WERI-Rb-1 (cell line): ENCODE data around the gene TRIM38.

Experiments
- DNase-seq: peaks from one replicate; pipeline ENCODE4 v3.0.0-alpha.2; 2020
- H3K27ac ChIP-seq: fragments of 250-450 bp; sonication (Bioruptor Pico); 2 replicates; pipeline ENCODE4 v1.5.1; 2020; ENCODE audit warnings: mild to moderate bottlenecking, moderate library complexity
- H3K27me3 ChIP-seq: fragments of 250-450 bp; sonication (Bioruptor Pico); 2 replicates; pipeline ENCODE4 v1.5.1; 2021; ENCODE audit warnings: mild to moderate bottlenecking, low read depth, moderate library complexity; ENCODE audit not compliant: insufficient read depth, severe bottlenecking
- H3K36me3 ChIP-seq: fragments of 250-450 bp; sonication (Bioruptor Pico); 2 replicates; pipeline ENCODE4 v1.5.1; 2020; ENCODE audit warnings: mild to moderate bottlenecking, moderate library complexity
- H3K4me3 ChIP-seq: 2 replicates; pipeline ENCODE4 v1.5.1; 2011; ENCODE audit warnings: low read depth, mild to moderate bottlenecking, control low read depth, low read length
- H3K9me3 ChIP-seq: fragments of 250-450 bp; sonication (Bioruptor Pico); 2 replicates; pipeline ENCODE4 v1.5.1; 2021; ENCODE audit warnings: mild to moderate bottlenecking, moderate library complexity; ENCODE audit not compliant: severe bottlenecking
- TF ChIP-seq, protein P1 (sequence below): IDR thresholded peaks from 2 replicates; pipeline ENCODE4 v1.5.1; 2011; ENCODE audit warnings: low read depth, mild to moderate bottlenecking, control low read depth, inconsistent platforms, low read length

Gene TRIM38

DNA sequence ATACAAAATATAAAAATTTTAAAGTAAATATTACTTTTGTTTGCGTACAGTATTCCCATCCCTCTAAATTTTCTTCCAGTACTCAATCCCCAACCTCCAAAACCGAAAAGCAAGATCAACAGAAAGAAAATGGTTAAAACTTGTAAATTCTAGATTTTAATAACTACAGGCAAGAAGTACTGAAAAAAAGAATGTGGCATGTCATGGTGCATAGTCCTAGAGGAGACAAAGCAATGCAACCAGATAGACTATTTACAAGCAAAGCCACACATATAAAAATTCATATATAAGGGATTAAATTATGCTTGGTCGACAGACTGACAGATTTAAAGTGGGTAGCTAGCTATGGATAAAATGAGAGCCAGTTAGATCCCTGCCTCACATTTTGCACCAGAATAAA is 68.1 kb downstream of the TRIM38 start:
- Histone ChIP-seq H3K36me3 (no peaks in the 10 kb centered on the region), H3K4me3 (peak overlapping the region; percentile 85), H3K9me3 (peaks cover 4% of the 10 kb centered on the region), H3K27me3 (no peaks in the 10 kb centered on the region), H3K27ac (peak overlapping the region; percentile 78)
- TF ChIP-seq, protein P1, sequence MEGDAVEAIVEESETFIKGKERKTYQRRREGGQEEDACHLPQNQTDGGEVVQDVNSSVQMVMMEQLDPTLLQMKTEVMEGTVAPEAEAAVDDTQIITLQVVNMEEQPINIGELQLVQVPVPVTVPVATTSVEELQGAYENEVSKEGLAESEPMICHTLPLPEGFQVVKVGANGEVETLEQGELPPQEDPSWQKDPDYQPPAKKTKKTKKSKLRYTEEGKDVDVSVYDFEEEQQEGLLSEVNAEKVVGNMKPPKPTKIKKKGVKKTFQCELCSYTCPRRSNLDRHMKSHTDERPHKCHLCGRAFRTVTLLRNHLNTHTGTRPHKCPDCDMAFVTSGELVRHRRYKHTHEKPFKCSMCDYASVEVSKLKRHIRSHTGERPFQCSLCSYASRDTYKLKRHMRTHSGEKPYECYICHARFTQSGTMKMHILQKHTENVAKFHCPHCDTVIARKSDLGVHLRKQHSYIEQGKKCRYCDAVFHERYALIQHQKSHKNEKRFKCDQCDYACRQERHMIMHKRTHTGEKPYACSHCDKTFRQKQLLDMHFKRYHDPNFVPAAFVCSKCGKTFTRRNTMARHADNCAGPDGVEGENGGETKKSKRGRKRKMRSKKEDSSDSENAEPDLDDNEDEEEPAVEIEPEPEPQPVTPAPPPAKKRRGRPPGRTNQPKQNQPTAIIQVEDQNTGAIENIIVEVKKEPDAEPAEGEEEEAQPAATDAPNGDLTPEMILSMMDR, result no peak
- DNase-seq, result no peak

DNA sequence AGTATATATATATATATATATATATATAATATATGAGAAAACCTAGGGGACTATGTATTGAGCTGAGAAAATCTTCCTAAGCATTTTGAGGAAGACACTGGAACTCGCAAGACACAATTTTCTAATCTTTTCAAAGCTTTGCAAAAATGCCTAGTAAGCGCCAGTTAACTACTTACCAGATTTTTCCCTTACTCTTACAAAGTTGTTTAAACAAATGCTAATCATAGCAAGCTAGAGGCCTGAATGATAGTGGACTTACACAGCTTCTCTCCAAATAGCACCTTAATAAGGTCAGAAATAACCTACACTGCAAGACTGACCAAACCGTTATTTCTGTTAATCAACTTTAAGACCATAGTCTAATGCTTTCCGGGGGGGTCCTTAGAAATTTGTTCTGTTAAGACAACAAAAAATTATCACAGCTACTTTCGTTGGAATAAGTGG is 68.6 kb downstream of the TRIM38 start:
- DNase-seq, result no peak
- Histone ChIP-seq H3K9me3 (peaks cover 4% of the 10 kb centered on the region), H3K36me3 (no peaks in the 10 kb centered on the region), H3K27me3 (no peaks in the 10 kb centered on the region), H3K4me3 (peak overlapping the region; percentile 85), H3K27ac (peak overlapping the region; percentile 78)
- TF ChIP-seq, protein P1, result no peak

DNA sequence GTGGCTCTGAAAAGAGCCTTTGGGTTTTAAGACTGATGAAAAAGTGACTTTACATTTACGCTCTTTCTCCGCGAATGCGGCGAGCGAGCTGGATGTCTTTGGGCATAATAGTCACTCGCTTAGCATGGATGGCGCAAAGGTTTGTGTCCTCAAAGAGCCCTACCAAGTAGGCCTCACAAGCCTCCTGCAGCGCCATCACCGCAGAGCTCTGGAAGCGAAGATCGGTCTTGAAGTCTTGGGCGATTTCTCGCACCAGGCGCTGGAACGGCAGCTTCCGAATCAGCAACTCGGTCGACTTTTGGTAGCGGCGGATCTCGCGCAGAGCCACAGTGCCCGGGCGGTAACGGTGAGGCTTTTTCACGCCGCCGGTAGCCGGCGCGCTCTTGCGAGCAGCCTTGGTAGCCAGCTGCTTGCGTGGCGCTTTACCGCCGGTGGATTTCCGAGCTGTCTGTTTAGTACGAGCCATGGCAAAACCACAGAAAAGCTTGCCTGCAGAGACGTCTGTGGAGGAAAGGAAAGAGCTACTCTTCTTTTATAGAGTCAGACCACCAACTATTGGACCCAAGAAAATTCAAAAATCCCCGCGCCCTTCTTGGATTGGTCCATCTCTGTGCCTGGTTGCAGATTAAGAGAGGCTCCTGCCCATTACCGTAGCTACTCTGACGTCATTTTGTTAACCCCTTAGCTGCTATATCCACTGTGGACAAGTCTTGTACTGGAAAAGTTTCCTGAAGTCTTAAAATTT is 69.2 kb downstream of the TRIM38 start:
- Histone ChIP-seq H3K9me3 (peaks cover 4% of the 10 kb centered on the region), H3K36me3 (no peaks in the 10 kb centered on the region), H3K4me3 (peak overlapping the region; percentile 85), H3K27me3 (no peaks in the 10 kb centered on the region), H3K27ac (peak overlapping the region; percentile 78)
- peak; percentile 97 for DNase-seq
- TF ChIP-seq, protein P1, result peak; percentile 33; the same call in 1 of the 2 replicates

DNA sequence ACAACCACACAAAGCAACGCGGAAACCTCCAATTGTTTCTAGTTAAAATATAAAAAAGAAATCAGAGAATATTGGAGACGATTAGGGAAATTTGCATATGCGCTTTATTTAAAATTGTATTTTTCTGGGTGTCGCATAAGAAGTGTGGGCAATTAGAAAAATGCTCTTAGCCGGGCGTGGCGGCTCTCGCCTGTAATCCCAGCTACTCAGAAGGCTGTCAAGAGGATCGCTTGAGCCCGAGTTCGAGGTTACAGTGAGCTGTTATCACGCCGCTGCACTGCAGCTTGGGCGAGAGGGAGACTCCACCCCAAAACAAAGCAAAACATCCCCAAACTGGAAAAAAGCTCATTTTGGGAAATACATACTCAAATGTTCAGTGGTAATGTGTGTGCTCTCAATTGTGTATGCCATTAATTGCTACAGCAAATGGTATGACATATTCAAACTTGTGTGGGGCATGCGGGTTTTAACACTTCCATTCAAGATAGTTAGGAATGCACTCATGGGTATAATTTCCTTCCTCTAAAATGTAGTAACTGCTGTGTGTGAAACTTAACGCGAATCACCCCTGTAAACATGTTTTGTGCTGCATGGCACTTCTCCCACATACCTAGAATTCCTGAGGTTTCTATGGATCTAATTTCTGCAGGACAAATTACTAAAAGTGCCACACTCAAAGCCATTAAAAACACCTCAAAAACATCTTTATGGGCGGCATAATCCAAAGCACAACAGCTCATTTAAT is 69.9 kb downstream of the TRIM38 start:
- TF ChIP-seq, protein P1, result no peak
- Histone ChIP-seq H3K36me3 (no peaks in the 10 kb centered on the region), H3K9me3 (peaks cover 4% of the 10 kb centered on the region), H3K27me3 (no peaks in the 10 kb centered on the region), H3K4me3 (peak overlapping the region; percentile 85), H3K27ac (peak overlapping the region; percentile 78)
- DNase-seq, result peak; percentile 84

DNA sequence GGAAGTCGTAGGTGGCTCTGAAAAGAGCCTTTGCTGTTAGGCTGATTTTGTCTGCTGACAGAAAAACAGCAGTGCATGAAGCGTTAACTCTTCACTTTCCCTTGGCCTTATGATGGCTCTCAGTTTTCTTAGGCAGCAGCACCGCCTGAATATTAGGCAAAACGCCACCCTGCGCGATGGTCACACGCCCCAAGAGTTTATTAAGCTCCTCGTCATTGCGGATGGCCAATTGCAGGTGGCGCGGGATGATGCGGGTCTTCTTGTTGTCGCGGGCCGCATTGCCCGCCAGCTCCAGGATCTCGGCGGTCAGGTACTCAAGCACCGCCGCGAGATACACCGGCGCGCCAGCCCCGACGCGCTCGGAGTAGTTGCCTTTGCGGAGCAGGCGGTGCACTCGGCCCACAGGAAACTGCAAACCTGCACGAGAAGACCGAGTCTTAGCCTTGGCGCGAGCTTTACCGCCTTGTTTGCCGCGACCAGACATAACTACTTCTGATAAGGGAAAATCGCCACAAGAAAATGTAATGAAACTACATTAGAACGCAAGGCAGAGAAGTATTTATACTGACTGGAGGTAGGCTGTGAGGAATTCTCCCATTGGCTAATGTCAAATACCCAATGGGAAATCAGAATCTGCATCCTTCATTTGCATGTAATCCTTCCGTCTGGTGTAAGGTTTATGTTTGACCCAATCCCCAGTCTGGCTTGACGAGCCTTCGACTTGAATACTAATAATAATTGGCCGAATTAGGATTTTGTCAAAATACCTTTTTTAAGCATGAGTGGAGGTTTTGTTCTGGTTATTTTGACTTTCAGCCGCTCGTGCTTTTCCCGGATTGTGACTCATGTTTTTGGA is 70.7 kb downstream of the TRIM38 start:
- peak; percentile 78 for DNase-seq
- TF ChIP-seq, protein P1, result no peak
- no peaks in the 10 kb centered on the region for H3K36me3 ChIP-seq

More for the DNA sequence above, 70.7 kb downstream of the TRIM38 start:
- Histone ChIP-seq H3K4me3 (peak overlapping the region; percentile 85), H3K27ac (peak overlapping the region; percentile 78), H3K27me3 (no peaks in the 10 kb centered on the region), H3K9me3 (peaks cover 4% of the 10 kb centered on the region)
